NB4 (cell line): ENCODE data around the gene PARD3.

Experiments used
- MYC ChIP-seq: IDR thresholded peaks from 2 replicates; pipeline ENCODE4 v1.6.1; 2011; ENCODE audit warnings: low read depth, low read length
- POLR2A ChIP-seq: IDR thresholded peaks from 2 replicates; pipeline ENCODE4 v1.6.1; 2011; ENCODE audit warnings: mild to moderate bottlenecking; ENCODE audit not compliant: insufficient read length; ENCODE audit errors: extremely low read depth
- TF ChIP-seq, protein P1 (sequence below): IDR thresholded peaks from one replicate; pipeline ENCODE4 v1.5.1; 2012; ENCODE audit warnings: low read depth, low read length
- TF ChIP-seq, protein P2 (sequence below): IDR thresholded peaks from 2 replicates; pipeline ENCODE4 v1.6.1; 2011; ENCODE audit warnings: low read depth, low read length

DNA sequence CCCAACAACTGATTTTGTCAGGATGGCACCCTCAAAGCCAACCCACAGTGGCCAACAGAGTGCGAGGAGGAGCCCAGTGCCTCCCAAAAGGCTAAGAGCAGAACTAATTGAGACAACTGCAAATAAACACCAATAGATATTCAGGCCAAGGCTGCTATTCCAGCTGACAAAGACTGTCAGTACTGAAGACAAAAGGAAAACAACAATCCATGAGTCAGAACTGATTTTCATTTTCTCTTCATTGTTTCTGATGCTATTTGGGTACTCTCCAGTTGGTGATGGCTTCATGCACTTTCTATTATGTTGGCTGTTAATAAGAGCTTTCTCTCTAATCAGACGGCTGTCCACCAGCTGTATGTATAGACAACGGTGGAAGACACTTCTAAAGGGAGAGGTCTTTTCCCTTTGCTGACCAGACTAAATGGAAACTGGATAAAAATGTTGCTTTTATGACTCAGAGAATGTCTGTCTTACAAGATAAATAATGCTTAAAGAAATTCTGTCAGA lies 515.9 kb downstream of the PARD3 start:
- TF ChIP-seq, protein P1, sequence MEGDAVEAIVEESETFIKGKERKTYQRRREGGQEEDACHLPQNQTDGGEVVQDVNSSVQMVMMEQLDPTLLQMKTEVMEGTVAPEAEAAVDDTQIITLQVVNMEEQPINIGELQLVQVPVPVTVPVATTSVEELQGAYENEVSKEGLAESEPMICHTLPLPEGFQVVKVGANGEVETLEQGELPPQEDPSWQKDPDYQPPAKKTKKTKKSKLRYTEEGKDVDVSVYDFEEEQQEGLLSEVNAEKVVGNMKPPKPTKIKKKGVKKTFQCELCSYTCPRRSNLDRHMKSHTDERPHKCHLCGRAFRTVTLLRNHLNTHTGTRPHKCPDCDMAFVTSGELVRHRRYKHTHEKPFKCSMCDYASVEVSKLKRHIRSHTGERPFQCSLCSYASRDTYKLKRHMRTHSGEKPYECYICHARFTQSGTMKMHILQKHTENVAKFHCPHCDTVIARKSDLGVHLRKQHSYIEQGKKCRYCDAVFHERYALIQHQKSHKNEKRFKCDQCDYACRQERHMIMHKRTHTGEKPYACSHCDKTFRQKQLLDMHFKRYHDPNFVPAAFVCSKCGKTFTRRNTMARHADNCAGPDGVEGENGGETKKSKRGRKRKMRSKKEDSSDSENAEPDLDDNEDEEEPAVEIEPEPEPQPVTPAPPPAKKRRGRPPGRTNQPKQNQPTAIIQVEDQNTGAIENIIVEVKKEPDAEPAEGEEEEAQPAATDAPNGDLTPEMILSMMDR, result no peak
- TF ChIP-seq POLR2A (no peak), MYC (no peak)
- TF ChIP-seq, protein P2, sequence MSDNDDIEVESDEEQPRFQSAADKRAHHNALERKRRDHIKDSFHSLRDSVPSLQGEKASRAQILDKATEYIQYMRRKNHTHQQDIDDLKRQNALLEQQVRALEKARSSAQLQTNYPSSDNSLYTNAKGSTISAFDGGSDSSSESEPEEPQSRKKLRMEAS, result no peak
